ENCODE data around the gene SALL4.

SALL4 gene

GRCh38 chr20:51811514-51812128 is 9.3 kb upstream of the SALL4 start:
- no peak for DNase-seq (ENCODE audit: low spot score)
- TF ChIP-seq, protein P1, sequence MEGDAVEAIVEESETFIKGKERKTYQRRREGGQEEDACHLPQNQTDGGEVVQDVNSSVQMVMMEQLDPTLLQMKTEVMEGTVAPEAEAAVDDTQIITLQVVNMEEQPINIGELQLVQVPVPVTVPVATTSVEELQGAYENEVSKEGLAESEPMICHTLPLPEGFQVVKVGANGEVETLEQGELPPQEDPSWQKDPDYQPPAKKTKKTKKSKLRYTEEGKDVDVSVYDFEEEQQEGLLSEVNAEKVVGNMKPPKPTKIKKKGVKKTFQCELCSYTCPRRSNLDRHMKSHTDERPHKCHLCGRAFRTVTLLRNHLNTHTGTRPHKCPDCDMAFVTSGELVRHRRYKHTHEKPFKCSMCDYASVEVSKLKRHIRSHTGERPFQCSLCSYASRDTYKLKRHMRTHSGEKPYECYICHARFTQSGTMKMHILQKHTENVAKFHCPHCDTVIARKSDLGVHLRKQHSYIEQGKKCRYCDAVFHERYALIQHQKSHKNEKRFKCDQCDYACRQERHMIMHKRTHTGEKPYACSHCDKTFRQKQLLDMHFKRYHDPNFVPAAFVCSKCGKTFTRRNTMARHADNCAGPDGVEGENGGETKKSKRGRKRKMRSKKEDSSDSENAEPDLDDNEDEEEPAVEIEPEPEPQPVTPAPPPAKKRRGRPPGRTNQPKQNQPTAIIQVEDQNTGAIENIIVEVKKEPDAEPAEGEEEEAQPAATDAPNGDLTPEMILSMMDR (IDR thresholded peaks at IDR 0.05; ENCODE audit: extremely low read depth, missing control alignments): no peak

DNA sequence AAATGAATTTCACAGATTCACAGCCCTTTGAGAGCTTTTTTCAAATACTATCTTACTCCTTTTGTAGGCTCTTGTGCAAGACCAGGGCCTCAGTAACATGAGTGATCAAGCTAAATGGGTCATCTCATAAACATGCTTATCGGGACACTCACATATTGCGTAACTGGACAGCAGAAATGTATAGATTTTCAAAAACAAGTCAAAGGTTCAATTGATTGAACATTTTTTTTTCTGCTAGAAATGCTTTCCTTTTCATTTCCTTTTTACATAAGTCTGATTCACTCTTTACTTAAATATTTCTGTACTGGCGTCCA is 8.7 kb upstream of the SALL4 start:
- no peak for DNase-seq (ENCODE audit: low spot score)
- TF ChIP-seq, protein P1 (IDR thresholded peaks at IDR 0.05; ENCODE audit: extremely low read depth, missing control alignments): no peak

DNA sequence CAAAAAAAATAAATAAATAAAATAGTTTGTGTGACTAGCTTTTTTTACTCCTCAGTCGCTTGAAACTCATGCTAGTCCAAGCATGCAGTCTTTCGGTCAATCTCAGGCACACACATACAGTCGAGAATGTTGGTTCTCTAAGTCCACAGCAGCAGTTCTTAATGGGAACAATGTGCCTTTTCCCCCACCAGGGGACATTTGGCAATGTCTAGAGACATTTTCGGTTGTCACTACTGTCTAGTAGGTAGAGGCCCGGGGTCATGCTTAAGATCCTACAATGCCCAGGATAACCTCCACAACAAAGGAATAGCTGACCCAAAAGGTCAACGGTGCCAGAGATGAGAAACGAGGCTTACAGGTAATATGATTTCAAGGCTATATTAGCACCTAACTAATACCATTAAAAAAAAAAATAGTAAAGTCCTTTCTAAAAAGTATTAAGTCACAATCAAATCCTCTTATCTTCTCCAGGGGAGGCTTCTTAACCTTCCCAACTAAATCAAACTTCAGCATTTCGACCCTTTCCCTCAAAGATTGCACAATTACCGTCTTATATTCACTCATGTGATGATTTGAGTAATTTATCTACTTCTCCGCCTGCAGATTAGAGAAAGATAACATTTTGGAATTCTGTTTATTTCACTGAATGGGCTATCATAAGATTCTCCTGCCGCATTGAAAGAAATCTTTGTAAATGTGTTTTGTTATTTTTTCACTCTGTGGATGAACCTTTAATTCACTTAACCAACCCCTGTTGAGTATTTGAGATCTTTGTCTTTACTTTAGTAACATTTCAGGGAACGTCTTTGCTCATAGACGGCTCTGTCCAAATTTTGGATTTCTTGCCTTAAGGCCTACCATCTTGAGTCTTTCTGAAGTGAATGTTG is 8.1 kb upstream of the SALL4 start:
- TF ChIP-seq, protein P1 (IDR thresholded peaks at IDR 0.05; ENCODE audit: extremely low read depth, missing control alignments): no peak
- no peak for DNase-seq (ENCODE audit: low spot score)

GRCh38 chr20:51807720-51808250 is 5.5 kb upstream of the SALL4 start:
- TF ChIP-seq, protein P1 (IDR thresholded peaks at IDR 0.05; ENCODE audit: extremely low read depth, missing control alignments): no peak
- no peak for DNase-seq (ENCODE audit: low spot score)

DNA sequence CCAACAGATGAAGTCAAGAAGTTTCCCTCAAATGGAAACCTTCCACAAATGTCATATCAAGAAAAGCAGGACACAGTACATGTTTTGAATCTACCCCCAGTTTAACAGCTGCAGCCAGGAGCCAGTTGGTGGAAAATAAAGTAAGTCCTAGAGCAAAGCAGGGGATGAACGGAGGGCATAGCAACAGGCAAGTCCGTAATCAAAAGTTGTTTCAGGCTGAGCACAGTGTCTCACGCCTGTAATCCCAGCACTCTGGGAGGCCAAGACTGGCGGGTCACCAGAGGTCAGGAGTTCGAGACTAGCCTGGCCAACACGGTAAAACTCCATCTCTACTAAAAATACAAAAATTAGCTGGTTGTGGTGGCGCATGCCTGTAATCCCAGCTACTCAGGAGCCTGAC is 2.4 kb upstream of the SALL4 start:
- DNase-seq (ENCODE audit: low spot score): no peak
- TF ChIP-seq, protein P1 (IDR thresholded peaks at IDR 0.05; ENCODE audit: extremely low read depth, missing control alignments): no peak

GRCh38 chr20:51803148-51803854 is 980 bp upstream of the SALL4 start:
- TF ChIP-seq, protein P1 (IDR thresholded peaks at IDR 0.05; ENCODE audit: extremely low read depth, missing control alignments): no peak
- no peak for DNase-seq (ENCODE audit: low spot score)

DNA sequence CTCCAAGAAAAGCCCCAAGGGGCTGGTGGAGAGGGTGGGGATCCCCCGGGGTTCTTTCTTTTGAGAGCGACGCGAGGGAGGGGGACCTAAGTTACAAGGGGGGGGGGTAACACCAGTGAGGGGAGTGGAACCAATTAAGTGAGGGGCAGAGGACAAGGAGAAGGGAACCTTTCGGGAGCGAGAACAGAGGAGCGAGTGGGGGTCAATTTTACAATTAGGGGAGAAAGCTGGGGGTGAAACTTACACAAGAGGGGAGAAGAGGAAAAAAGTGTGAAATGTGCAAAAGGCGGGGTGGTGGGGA is 548 bp downstream of the SALL4 start:
- DNase-seq (ENCODE audit: low spot score): peak; percentile 36
- TF ChIP-seq, protein P1 (IDR thresholded peaks at IDR 0.05; ENCODE audit: extremely low read depth, missing control alignments): no peak

Data from GM20000 (cell line).